Activated B cell treated with CpG ODN at 0.5 μM for 24 hours (primary cell): ENCODE measurements around the gene KLK6. TPM values are rescaled to one million over a fixed set of nuclear protein-coding genes. Genes with fewer than 3 reads are reported as not detected.

Source experiments
- ATAC-seq: fragments of 200-7000 bp; cut with Tn5 transposase; one replicate; pipeline ENCODE4 v1.10.0; 2021; ENCODE audit warnings: low read depth, mild to moderate bottlenecking, moderate library complexity
- CTCF ChIA-PET: fragments of 350-600 bp; sonication (Branson Sonifier 250); formaldehyde crosslinking; loops from one replicate; lab custom pipeline; 2021; ENCODE audit warnings: antibody characterized with exemption; lab: Charles Lee
- POLR2A ChIA-PET: fragments of 350-600 bp; sonication (Branson Sonifier 250); formaldehyde crosslinking; loops from one replicate; lab custom pipeline; 2021; ENCODE audit warnings: antibody characterized with exemption; lab: Charles Lee
- DNase-seq: peaks from one replicate; pipeline ENCODE4 v3.0.0; 2022
- H3K27ac Mint-ChIP-seq: one replicate; pipeline ENCODE4 v1.8.0; 2020; ENCODE audit warnings: mixed read lengths
- H3K27me3 Mint-ChIP-seq: one replicate; pipeline ENCODE4 v1.8.0; 2021; ENCODE audit warnings: mixed read lengths
- H3K36me3 Mint-ChIP-seq: one replicate; pipeline ENCODE4 v1.8.0; 2021; ENCODE audit warnings: low read depth, mixed read lengths
- H3K4me1 Mint-ChIP-seq: one replicate; pipeline ENCODE4 v1.8.0; 2021; ENCODE audit warnings: mixed read lengths
- H3K4me3 Mint-ChIP-seq: one replicate; pipeline ENCODE4 v1.8.0; 2020; ENCODE audit warnings: mild to moderate bottlenecking, mixed read lengths
- H3K9me3 Mint-ChIP-seq: one replicate; pipeline ENCODE4 v1.8.0; 2020; ENCODE audit warnings: mixed read lengths
- CTCF ChIP-seq: fragments of 200-600 bp; IDR thresholded peaks from one replicate; pipeline ENCODE4 v1.8.0; 2022; ENCODE audit warnings: antibody characterized with exemption, mild to moderate bottlenecking
- intact Hi-C: fragments of 100-400 bp; cut with micrococcal nuclease; formaldehyde crosslinking; loops from one replicate; pipeline ENCODE4 v1.15.1; 2024
- total RNA-seq: library from RNA; stranded (reverse); gene quantifications from 2 replicates; pipeline ENCODE4 v1.2.3, GENCODE V29; 2022

Gene KLK6
- total RNA-seq, 1 donor from 2014 or later, result not detected

- ATAC-seq (no peak), DNase-seq (no peak)
- Mint-ChIP-seq H3K27ac (no peak overlapping the region), H3K27me3 (peaks cover 43% of the 10 kb centered on the region), H3K36me3 (no peaks in the 10 kb centered on the region), H3K9me3 (no peaks in the 10 kb centered on the region), H3K4me1 (peaks cover 6% of the 10 kb centered on the region), H3K4me3 (no peak overlapping the region)
- POLR2A ChIA-PET, result no interaction called here
- intact Hi-C loops, result no loop called here
- no peak for TF ChIP-seq CTCF
- CTCF ChIA-PET, result no interaction called here
Measured at GRCh38 chr19:51012661-51013190, 43.3 kb upstream of the KLK6 start.

DNA sequence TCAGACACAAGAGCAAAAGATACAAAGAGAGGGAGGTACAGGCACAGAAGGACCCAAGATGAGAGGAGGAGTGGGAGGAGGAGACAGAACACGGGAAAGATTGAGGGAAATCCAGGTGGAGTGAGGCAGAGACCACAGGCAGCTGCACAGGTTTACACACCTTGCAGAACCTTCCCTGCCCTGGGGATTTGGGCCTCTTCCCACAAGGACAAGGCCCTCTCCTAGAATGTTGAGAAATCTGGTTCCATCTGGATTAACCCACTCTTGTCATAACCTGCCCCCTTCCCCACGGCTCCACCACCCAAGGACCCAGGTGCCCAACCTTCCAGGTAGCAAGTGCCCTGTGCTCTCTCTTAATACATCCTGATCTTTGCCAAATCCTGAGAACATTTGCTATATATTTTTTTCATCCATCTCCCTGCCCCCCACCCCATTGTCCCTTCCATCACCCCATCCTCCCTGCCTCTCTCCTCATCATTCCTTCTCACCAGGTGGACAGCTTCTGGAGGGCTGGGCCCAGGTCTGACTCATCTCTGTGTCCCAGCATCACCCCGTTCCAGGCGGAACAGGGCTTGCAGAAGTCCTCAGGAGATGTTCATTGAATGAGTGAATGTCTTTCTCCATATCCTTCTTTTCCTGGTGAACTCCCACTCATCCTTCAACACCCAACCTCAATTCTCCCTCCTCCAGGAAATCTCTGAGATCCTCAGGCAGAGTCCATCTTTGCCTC is 40.8 kb upstream of the KLK6 start:
- no peak for TF ChIP-seq CTCF
- no peaks in the 10 kb centered on the region for H3K9me3 Mint-ChIP-seq
- peaks cover 24% of the 10 kb centered on the region for H3K27me3 Mint-ChIP-seq
- POLR2A ChIA-PET, result no interaction called here
- no peak for ATAC-seq
- no peaks in the 10 kb centered on the region for H3K36me3 Mint-ChIP-seq
- DNase-seq, result no peak
- CTCF ChIA-PET, result no interaction called here
- no peaks in the 10 kb centered on the region for H3K4me1 Mint-ChIP-seq
- intact Hi-C loops, result no loop called here
- no peak overlapping the region for H3K27ac Mint-ChIP-seq
- no peak overlapping the region for H3K4me3 Mint-ChIP-seq

- no peak for TF ChIP-seq CTCF
- ChIA-PET POLR2A (no interaction called here), CTCF (no interaction called here)
- peaks cover 17% of the 10 kb centered on the region for H3K27me3 Mint-ChIP-seq
- no peak overlapping the region for H3K27ac Mint-ChIP-seq
- no peak for DNase-seq
- no peaks in the 10 kb centered on the region for H3K4me1 Mint-ChIP-seq
- no peak for ATAC-seq
- intact Hi-C loops, result no loop called here
- H3K4me3 Mint-ChIP-seq, result no peak overlapping the region
- no peaks in the 10 kb centered on the region for H3K36me3 Mint-ChIP-seq
- no peaks in the 10 kb centered on the region for H3K9me3 Mint-ChIP-seq
Measured at GRCh38 chr19:51009061-51009891, 39.9 kb upstream of the KLK6 start.

GRCh38 chr19:51007488-51007887 is 38.1 kb upstream of the KLK6 start:
- Mint-ChIP-seq H3K27ac (no peak overlapping the region), H3K36me3 (no peaks in the 10 kb centered on the region), H3K4me3 (no peak overlapping the region), H3K4me1 (no peaks in the 10 kb centered on the region), H3K27me3 (peaks cover 9% of the 10 kb centered on the region), H3K9me3 (no peaks in the 10 kb centered on the region)
- POLR2A ChIA-PET, result no interaction called here
- TF ChIP-seq CTCF, result no peak
- intact Hi-C loops, result no loop called here
- no peak for DNase-seq
- no peak for ATAC-seq
- CTCF ChIA-PET, result no interaction called here

- DNase-seq (no peak), ATAC-seq (no peak)
- intact Hi-C loops, result no loop called here
- Mint-ChIP-seq H3K4me3 (no peak overlapping the region), H3K27me3 (peaks cover 18% of the 10 kb centered on the region), H3K36me3 (no peaks in the 10 kb centered on the region), H3K27ac (no peak overlapping the region), H3K4me1 (no peaks in the 10 kb centered on the region), H3K9me3 (no peaks in the 10 kb centered on the region)
- POLR2A ChIA-PET, result no interaction called here
- no peak for TF ChIP-seq CTCF
- CTCF ChIA-PET, result no interaction called here
Measured at GRCh38 chr19:51006406-51006805, 37.0 kb upstream of the KLK6 start.
